Measurements from ENCODE around the gene PROM1. TPM values are rescaled to one million over a fixed set of nuclear protein-coding genes. Genes with fewer than 3 reads are reported as not detected.
A peak's percentile ranks its signal among the peaks of the same experiment; 100 is the strongest.

PROM1 gene
- total and polyA plus RNA-seq, 2 of the 13 experiments (the other 11 are each of a cell fraction or from before 2014, with no cell fraction given): 3.9 to 16.4 TPM

- TF ChIP-seq ZNF280D (CRISPR knock-in tag; IDR thresholded peaks at IDR 0.05): no peak
- TF ChIP-seq ZBTB39 (CRISPR knock-in tag; IDR thresholded peaks at IDR 0.05): no peak
- TF ChIP-seq EP300 (IDR thresholded peaks at IDR 0.05; ENCODE audit: low read depth in 2 of 2, low read length in 2 of 2): peak in 1 of 2 experiments; percentile 85; a peak in 2 of 4 replicates
- TF ChIP-seq EP300 (CRISPR knock-in tag; IDR thresholded peaks at IDR 0.05; ENCODE audit: borderline replicate concordance): peak; percentile 64; the same call in 1 of the 2 replicates
- no peak for TF ChIP-seq KLF11 (CRISPR knock-in tag; IDR thresholded peaks at IDR 0.05)
- no peak for TF ChIP-seq FOSL1 (CRISPR knock-in tag; IDR thresholded peaks at IDR 0.05; ENCODE audit: borderline replicate concordance)
- no peak for TF ChIP-seq EHMT2 (IDR thresholded peaks at IDR 0.05; ENCODE audit: borderline replicate concordance, low read depth, low read length)
- TF ChIP-seq CBX2 (IDR thresholded peaks at IDR 0.05; ENCODE audit: low read depth, low read length): no peak
- TF ChIP-seq CBX2 (CRISPR knock-in tag; IDR thresholded peaks at IDR 0.05; ENCODE audit: low read depth): no peak
- peak; percentile 96 for TF ChIP-seq FOXP4 (CRISPR knock-in tag; IDR thresholded peaks at IDR 0.05)
- TF ChIP-seq ISL2 (CRISPR knock-in tag; IDR thresholded peaks at IDR 0.05): peak; percentile 96
- TF ChIP-seq ZNF614 (CRISPR knock-in tag; IDR thresholded peaks at IDR 0.05; ENCODE audit: borderline replicate concordance): 0 out of 2 replicates have a peak, but pooled peaks have one; percentile 41
- TF ChIP-seq TBX2 (CRISPR knock-in tag; IDR thresholded peaks at IDR 0.05; ENCODE audit: borderline replicate concordance): peak; percentile 70; the same call in 1 of the 2 replicates
- no peak for TF ChIP-seq ZNF317 (CRISPR knock-in tag; IDR thresholded peaks at IDR 0.05)
- TF ChIP-seq NKX3-1 (CRISPR knock-in tag; IDR thresholded peaks at IDR 0.05): no peak
- TF ChIP-seq PPARG (CRISPR knock-in tag; conservative IDR thresholded peaks at IDR 0.05): peak; percentile 38; the same call in 1 of the 2 replicates
- no peak for TF ChIP-seq POLR2A (IDR thresholded peaks at IDR 0.05; ENCODE audit: insufficient read depth in 1 of 2, low read depth in 2 of 2, low read length in 2 of 2)
- TF ChIP-seq TAF1 (CRISPR knock-in tag; IDR thresholded peaks at IDR 0.05): no peak
- TF ChIP-seq PATZ1 (CRISPR knock-in tag; IDR thresholded peaks at IDR 0.05): peak; percentile 59
- TF ChIP-seq ZNF18 (CRISPR knock-in tag; IDR thresholded peaks at IDR 0.05; ENCODE audit: insufficient replicate concordance): no peak
- TF ChIP-seq ZNF713 (CRISPR knock-in tag; IDR thresholded peaks at IDR 0.05): no peak
Observed at GRCh38 chr4:16129336-16129735, 45.5 kb upstream of the PROM1 start (continued).

All from HepG2 (cell line).